ENCODE measurements around the gene ZNF574. TPM values are rescaled to one million over a fixed set of nuclear protein-coding genes. Genes with fewer than 3 reads are reported as not detected.
"Not testable (repeated sequence)": the region's sequence is repeated elsewhere in the genome, so short reads cannot be mapped to it uniquely, and the experiment has no call there.

ZNF574 gene
- total and polyA plus RNA-seq, 8 donors, result 9.4 to 15.4 (median 12.7) TPM

DNA sequence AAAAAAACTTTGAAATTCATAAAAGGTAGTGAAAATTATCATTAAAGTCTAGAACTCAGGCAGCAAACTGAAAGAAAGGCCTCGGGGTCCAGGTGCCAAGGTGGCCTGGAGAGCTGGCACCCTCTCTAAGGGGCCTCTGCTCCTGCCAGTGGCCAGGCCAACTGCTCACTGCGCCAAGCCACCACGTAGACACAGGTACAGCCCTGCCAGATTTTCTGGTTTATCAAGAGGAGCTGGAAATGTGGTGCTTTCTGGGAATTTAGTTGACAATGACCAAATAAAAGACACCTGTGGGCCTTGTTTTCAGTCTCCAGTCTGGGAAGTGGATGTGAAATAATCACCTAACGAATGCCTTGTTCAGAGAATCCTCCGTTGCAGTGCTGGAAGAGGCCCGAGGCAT lies 22.8 kb downstream of the ZNF574 start:
- intact Hi-C loops (cut with DNase I), result no loop called here
- peaks cover 0 to 20% of the 10 kb centered on the region in 2 donors for H3K27me3 ChIP-seq
- H3K4me3 ChIP-seq, result no peak overlapping the region
- H3K9me3 ChIP-seq, result no peaks in the 10 kb centered on the region
- no peak overlapping the region for H3K27ac ChIP-seq
- H3K4me1 ChIP-seq, result no peaks in the 10 kb centered on the region
- ATAC-seq, result no peak
- TF ChIP-seq, protein P1, sequence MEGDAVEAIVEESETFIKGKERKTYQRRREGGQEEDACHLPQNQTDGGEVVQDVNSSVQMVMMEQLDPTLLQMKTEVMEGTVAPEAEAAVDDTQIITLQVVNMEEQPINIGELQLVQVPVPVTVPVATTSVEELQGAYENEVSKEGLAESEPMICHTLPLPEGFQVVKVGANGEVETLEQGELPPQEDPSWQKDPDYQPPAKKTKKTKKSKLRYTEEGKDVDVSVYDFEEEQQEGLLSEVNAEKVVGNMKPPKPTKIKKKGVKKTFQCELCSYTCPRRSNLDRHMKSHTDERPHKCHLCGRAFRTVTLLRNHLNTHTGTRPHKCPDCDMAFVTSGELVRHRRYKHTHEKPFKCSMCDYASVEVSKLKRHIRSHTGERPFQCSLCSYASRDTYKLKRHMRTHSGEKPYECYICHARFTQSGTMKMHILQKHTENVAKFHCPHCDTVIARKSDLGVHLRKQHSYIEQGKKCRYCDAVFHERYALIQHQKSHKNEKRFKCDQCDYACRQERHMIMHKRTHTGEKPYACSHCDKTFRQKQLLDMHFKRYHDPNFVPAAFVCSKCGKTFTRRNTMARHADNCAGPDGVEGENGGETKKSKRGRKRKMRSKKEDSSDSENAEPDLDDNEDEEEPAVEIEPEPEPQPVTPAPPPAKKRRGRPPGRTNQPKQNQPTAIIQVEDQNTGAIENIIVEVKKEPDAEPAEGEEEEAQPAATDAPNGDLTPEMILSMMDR (IDR thresholded peaks at IDR 0.05), result no peak
- DNase-seq, result no peak
- peaks cover 0 to 19% of the 10 kb centered on the region in 2 donors for H3K36me3 ChIP-seq

DNA sequence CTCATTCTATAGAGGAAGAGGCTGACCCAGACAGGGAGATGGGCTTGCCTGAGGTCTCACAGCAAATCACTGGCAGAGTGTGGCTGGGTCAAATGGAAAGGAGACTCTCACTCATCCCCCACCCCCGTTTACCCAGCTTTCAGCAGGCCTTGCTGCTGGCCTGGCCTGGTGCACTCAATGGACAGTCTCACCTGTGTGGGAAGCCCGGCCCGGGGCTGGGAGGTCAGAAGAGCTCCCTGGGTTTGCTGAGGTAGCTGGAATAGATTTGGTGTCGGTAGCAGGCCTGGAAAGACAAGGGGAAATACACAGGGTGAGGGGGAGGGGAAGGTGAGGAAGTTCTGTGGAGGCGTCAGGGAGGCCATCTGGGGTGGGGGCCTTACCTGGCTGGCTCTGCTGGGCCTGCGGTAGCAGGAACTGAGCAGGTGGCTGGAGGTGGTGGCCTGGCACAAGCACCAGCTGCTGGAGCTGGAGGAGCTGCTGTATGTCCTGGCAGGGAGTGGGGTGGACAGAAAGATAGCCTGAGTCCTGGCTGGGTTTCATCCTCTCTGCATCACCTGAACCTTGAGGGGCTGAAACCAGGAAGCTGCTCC lies 23.5 kb downstream of the ZNF574 start:
- no peak overlapping the region for H3K27ac ChIP-seq
- TF ChIP-seq, protein P1 (IDR thresholded peaks at IDR 0.05), result no peak
- intact Hi-C loops (cut with DNase I), result no loop called here
- ATAC-seq (no peak), DNase-seq (no peak)
- peaks cover 0 to 17% of the 10 kb centered on the region in 2 donors for H3K36me3 ChIP-seq
- H3K4me1 ChIP-seq, result no peaks in the 10 kb centered on the region
- no peaks in the 10 kb centered on the region for H3K9me3 ChIP-seq
- H3K4me3 ChIP-seq, result no peak overlapping the region
- peaks cover 0 to 20% of the 10 kb centered on the region in 2 donors for H3K27me3 ChIP-seq

- peaks cover under 1 to 16% of the 10 kb centered on the region in 2 donors for H3K27me3 ChIP-seq
- H3K36me3 ChIP-seq; intact Hi-C loops (cut with DNase I); H3K9me3 ChIP-seq; ATAC-seq; H3K27ac ChIP-seq; H3K4me3 ChIP-seq; DNase-seq; H3K4me1 ChIP-seq: not testable (repeated sequence)
Measured at GRCh38 chr19:42100241-42100640, 24.3 kb downstream of the ZNF574 start.

DNA sequence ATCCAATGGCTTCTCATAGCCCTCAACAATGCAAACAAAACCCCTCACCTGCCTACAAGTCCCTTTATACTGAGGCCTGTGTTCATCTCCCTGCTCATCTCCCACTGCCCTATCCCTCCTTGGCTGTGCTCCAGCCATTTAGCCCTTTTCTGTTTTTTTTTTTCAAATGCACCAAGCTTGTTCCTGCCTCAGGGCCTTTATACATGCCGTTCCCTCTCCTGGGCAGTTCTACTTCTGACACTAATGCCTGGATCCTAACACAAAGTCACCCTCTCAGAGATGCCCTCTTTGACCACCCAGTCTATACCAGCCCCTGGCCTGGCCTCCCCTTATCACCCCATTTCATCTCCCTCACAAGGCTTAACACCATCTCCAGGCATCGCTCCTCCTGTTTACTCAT lies 26.9 kb downstream of the ZNF574 start:
- Histone ChIP-seq H3K9me3 (no peaks in the 10 kb centered on the region), H3K27me3 (peaks cover 5 to 14% of the 10 kb centered on the region in 2 donors), H3K4me1 (no peaks in the 10 kb centered on the region), H3K27ac (no peak overlapping the region), H3K36me3 (no peaks in the 10 kb centered on the region), H3K4me3 (no peak overlapping the region)
- TF ChIP-seq, protein P1 (IDR thresholded peaks at IDR 0.05), result no peak
- DNase-seq (no peak), ATAC-seq (no peak)
- intact Hi-C loops (cut with DNase I), result no loop called here

DNA sequence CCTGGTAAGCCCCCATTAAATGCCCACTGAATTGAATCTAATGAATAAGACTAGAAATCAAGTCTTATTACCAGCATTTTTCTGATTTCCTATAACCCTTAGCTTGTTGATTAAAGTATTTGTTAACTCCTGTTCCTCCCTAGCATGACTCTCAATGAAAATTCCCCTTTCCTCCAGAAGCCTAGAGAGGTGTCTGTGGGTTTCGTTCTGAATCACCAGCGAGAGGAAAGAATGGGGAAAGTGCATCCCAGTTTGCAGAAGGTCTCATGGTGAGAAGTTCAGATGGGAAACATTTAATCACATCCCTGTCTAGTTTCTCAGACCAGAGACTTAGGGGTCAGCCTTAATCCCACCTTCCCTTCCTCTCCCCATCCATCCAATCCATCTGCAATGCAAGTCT lies 29.4 kb downstream of the ZNF574 start:
- DNase-seq (no peak), ATAC-seq (no peak)
- Histone ChIP-seq H3K27ac (no peak overlapping the region), H3K27me3 (peaks cover 5 to 14% of the 10 kb centered on the region in 2 donors), H3K9me3 (no peaks in the 10 kb centered on the region), H3K4me1 (no peaks in the 10 kb centered on the region), H3K36me3 (no peaks in the 10 kb centered on the region), H3K4me3 (no peak overlapping the region)
- TF ChIP-seq, protein P1 (IDR thresholded peaks at IDR 0.05), result no peak
- intact Hi-C loops (cut with DNase I), result no loop called here
